Parathyroid adenoma (tissue), 2 donors: Measurements from ENCODE around the gene CCDC50.

Source experiments
- H2AFZ ChIP-seq: fragments of 300-600 bp; sonication (generic); one replicate; pipeline ENCODE4 v1.7.0; 2017; ENCODE audit warnings: antibody characterized with exemption, mild to moderate bottlenecking
- H3K27ac ChIP-seq: fragments of 300-600 bp; sonication (generic); one replicate; pipeline ENCODE4 v1.7.0; 2017
- H3K27me3 ChIP-seq: fragments of 300-600 bp; sonication (generic); one replicate; pipeline ENCODE4 v1.7.0; 2017; ENCODE audit warnings: low read length; ENCODE audit not compliant: control insufficient read depth, insufficient read depth
- H3K36me3 ChIP-seq: fragments of 300-600 bp; sonication (generic); one replicate; pipeline ENCODE4 v1.7.0; 2017; ENCODE audit warnings: low read length; ENCODE audit not compliant: control insufficient read depth, insufficient read depth
- H3K4me1 ChIP-seq: fragments of 300-600 bp; sonication (generic); one replicate; pipeline ENCODE4 v1.7.0; 2017; ENCODE audit warnings: control low read depth
- H3K4me2 ChIP-seq: fragments of 300-600 bp; sonication (generic); one replicate; pipeline ENCODE4 v1.7.0; 2017; ENCODE audit warnings: low read length
- H3K4me3 ChIP-seq: fragments of 300-600 bp; sonication (generic); one replicate; pipeline ENCODE4 v1.7.0; 2017; ENCODE audit warnings: low read depth, low read length
- H3K79me2 ChIP-seq: fragments of 300-600 bp; sonication (generic); one replicate; pipeline ENCODE4 v1.7.0; 2017; ENCODE audit warnings: control low read depth
- H3K9ac ChIP-seq: fragments of 300-600 bp; sonication (generic); one replicate; pipeline ENCODE4 v1.7.0; 2017; ENCODE audit warnings: mild to moderate bottlenecking
- H3K9me3 ChIP-seq: fragments of 300-600 bp; sonication (generic); one replicate; pipeline ENCODE4 v1.7.0; 2017; ENCODE audit warnings: low read length; ENCODE audit not compliant: control insufficient read depth
- CTCF ChIP-seq: fragments of 300-600 bp; sonication (generic); IDR thresholded peaks from one replicate; pipeline ENCODE4 v1.7.0; 2017; ENCODE audit warnings: antibody characterized with exemption, mild to moderate bottlenecking
- donor health status: primary hyperparathyroidism.

Gene CCDC50

GRCh38 chr3:191380001-191380400, 50.8 kb downstream of the CCDC50 start:
- peaks cover 2% of the 10 kb centered on the region for H3K4me1 ChIP-seq
- no peaks in the 10 kb centered on the region for H3K36me3 ChIP-seq
- no peaks in the 10 kb centered on the region for H3K79me2 ChIP-seq
- H3K9ac ChIP-seq = no peak overlapping the region
- no peak for TF ChIP-seq CTCF
- H2AFZ ChIP-seq = no peak overlapping the region
- no peaks in the 10 kb centered on the region for H3K9me3 ChIP-seq
- no peaks in the 10 kb centered on the region for H3K27me3 ChIP-seq
- no peak overlapping the region for H3K27ac ChIP-seq
- H3K4me2 ChIP-seq = no peak overlapping the region
- no peak overlapping the region for H3K4me3 ChIP-seq

GRCh38 chr3:191381303-191381702, 52.1 kb downstream of the CCDC50 start:
- Histone ChIP-seq H3K27ac (no peak overlapping the region), H3K4me2 (no peak overlapping the region), H3K27me3 (no peaks in the 10 kb centered on the region), H3K79me2 (no peaks in the 10 kb centered on the region), H3K9me3 (no peaks in the 10 kb centered on the region), H3K9ac (no peak overlapping the region), H3K4me3 (no peak overlapping the region), H2AFZ (no peak overlapping the region), H3K36me3 (no peaks in the 10 kb centered on the region), H3K4me1 (peaks cover 2% of the 10 kb centered on the region)
- no peak for TF ChIP-seq CTCF

GRCh38 chr3:191382661-191383060, 53.5 kb downstream of the CCDC50 start:
- no peaks in the 10 kb centered on the region for H3K79me2 ChIP-seq
- H3K4me1 ChIP-seq = no peaks in the 10 kb centered on the region
- TF ChIP-seq CTCF = no peak
- no peak overlapping the region for H3K4me2 ChIP-seq
- no peaks in the 10 kb centered on the region for H3K9me3 ChIP-seq
- no peaks in the 10 kb centered on the region for H3K36me3 ChIP-seq
- no peak overlapping the region for H2AFZ ChIP-seq
- H3K9ac ChIP-seq = no peak overlapping the region
- H3K27me3 ChIP-seq = no peaks in the 10 kb centered on the region
- no peak overlapping the region for H3K4me3 ChIP-seq
- H3K27ac ChIP-seq = no peak overlapping the region

- H3K27ac ChIP-seq = no peak overlapping the region
- H3K9ac ChIP-seq = no peak overlapping the region
- no peaks in the 10 kb centered on the region for H3K79me2 ChIP-seq
- no peaks in the 10 kb centered on the region for H3K36me3 ChIP-seq
- no peak for TF ChIP-seq CTCF
- H3K4me2 ChIP-seq = no peak overlapping the region
- no peak overlapping the region for H2AFZ ChIP-seq
- no peaks in the 10 kb centered on the region for H3K9me3 ChIP-seq
- H3K4me1 ChIP-seq = no peaks in the 10 kb centered on the region
- H3K4me3 ChIP-seq = no peak overlapping the region
- H3K27me3 ChIP-seq = no peaks in the 10 kb centered on the region
Measured at GRCh38 chr3:191383124-191383523, 53.9 kb downstream of the CCDC50 start.

GRCh38 chr3:191385101-191385500, 55.9 kb downstream of the CCDC50 start:
- Histone ChIP-seq H3K4me3 (no peak overlapping the region), H3K9ac (no peak overlapping the region), H3K4me1 (no peaks in the 10 kb centered on the region), H3K9me3 (no peaks in the 10 kb centered on the region), H3K79me2 (no peaks in the 10 kb centered on the region), H3K4me2 (no peak overlapping the region), H3K27me3 (no peaks in the 10 kb centered on the region), H3K27ac (no peak overlapping the region), H2AFZ (no peak overlapping the region), H3K36me3 (no peaks in the 10 kb centered on the region)
- no peak for TF ChIP-seq CTCF
